Pancreas (tissue), 10 donors: ENCODE results near the gene DMC1. TPM values are rescaled to one million over a fixed set of nuclear protein-coding genes. Genes with fewer than 3 reads are reported as not detected.

Experiments used
- ATAC-seq, 4 donors: fragments of 200-7000 bp; cut with Tn5 transposase; one replicate each; pipeline versions ENCODE4 v1.8.0 to v1.9.1; 2020; ENCODE audit warnings: mild to moderate bottlenecking in 4 of 4, moderate library complexity in 4 of 4
- DNase-seq, 6 donors: peaks; one replicate each; pipeline ENCODE4 v3.0.0-alpha.2; 2020
- FAIRE-seq: peaks from 2 replicates; lab custom pipeline; 2012; peaks lifted over from hg19 to GRCh38; lab: Jason Lieb, UNC
- H3K27ac ChIP-seq, 4 donors: fragments of 200-600 bp; sonication (generic); 1 replicate in 3 of 4; 2 replicates in 1 of 4; pipeline versions ENCODE4 v1.5.0 to v1.8.0; 2020
- H3K27me3 ChIP-seq, 4 donors: fragments of 200-600 bp; one replicate each; pipeline ENCODE4 v1.8.0; 2021
- H3K36me3 ChIP-seq, 3 donors: fragments of 200-600 bp; sonication (generic) in 1 of 3; one replicate each; pipeline versions ENCODE4 v1.5.0 to v1.8.0; 2020 to 2021
- H3K4me1 ChIP-seq, 3 donors: fragments of 200-600 bp; one replicate each; pipeline ENCODE4 v1.8.0; 2021
- H3K4me3 ChIP-seq, 4 donors: fragments of 200-600 bp; sonication (generic) in 2 of 4; one replicate each; pipeline versions ENCODE4 v1.5.0 to v1.8.0; 2020 to 2021
- H3K9me3 ChIP-seq, 4 donors: fragments of 200-600 bp; one replicate each; pipeline ENCODE4 v1.8.0; 2021
- CTCF ChIP-seq, 4 donors: fragments of 200-600 bp; sonication (generic) in 3 of 4; IDR thresholded peaks; one replicate each; pipeline versions ENCODE4 v1.5.0 to v1.8.0; 2021; ENCODE audit warnings: antibody characterized with exemption in 4 of 4
- WGBS, 2 donors: extraction: QIAGEN DNeasy Blood & Tissue Kit; methylation state at CpG; one replicate each; pipeline ENCODE4 v1.1.7; 2013; 5-methylcytosine and 5-hydroxymethylcytosine counted together
- intact Hi-C, 3 donors: fragments of 100-400 bp; cut with DNase I; formaldehyde crosslinking; loops; one replicate each; pipeline versions ENCODE4 v1.11.1 to v1.14.2; 2022
- polyA plus RNA-seq, 2 donors: library from polyadenylated mRNA; stranded (reverse); fragments of 200-250 nt; gene quantifications; one replicate each; pipeline ENCODE4 v1.2.3, GENCODE V29; 2013
- total RNA-seq, 6 donors: library from RNA; stranded (reverse); fragmentation: NEBNext Ultra II Directional in 4 of 6; extraction: Animal tissue kit (Norgen Biotek cat#: 25700) in 4 of 6; gene quantifications; one replicate each; pipeline versions ENCODE4 v1.2.1 to v1.2.4, GENCODE V29; 2021 to 2023
- donor health status: healthy with polysubstance abuse.
- donor health status: DM: no; HTN: no; CAD: no; lungs with moderate emphysema.
- donor health status: DM: no; HTN: no; CAD: no.
- donor health status: control.
- donor health status: control.
- donor health status: Bipolar disorder and iron deficiency.
- donor health status: DM: yes; HTN: yes; CAD: no.
- donor health status: DM: no; HTN: no; CAD: no.
- donor health status: DM: no; HTN: no; CAD: no.
- donor health status: DM: yes; HTN: yes; CAD: no.

The DMC1 gene
- total and polyA plus RNA-seq, 8 donors: 0.14 to 0.28 (median 0.22) TPM; not detected in 4

- no peak overlapping the region for H3K27ac ChIP-seq
- no peak overlapping the region for H3K4me3 ChIP-seq
- H3K36me3 ChIP-seq: no peaks in the 10 kb centered on the region
- H3K4me1 ChIP-seq: no peaks in the 10 kb centered on the region
- TF ChIP-seq CTCF (IDR thresholded peaks at IDR 0.05): no peak
- no peaks in the 10 kb centered on the region for H3K9me3 ChIP-seq
- ATAC-seq (peak in 2 of 4 donors; percentile 66 to 69), DNase-seq (no peak), FAIRE-seq (no peak)
- WGBS, 2 donors: 81 to 82% methylated on average over 1 of the region's 1 CpG
- intact Hi-C loops: no loop called here
- H3K27me3 ChIP-seq: no peaks in the 10 kb centered on the region
Observed at GRCh38 chr22:38513063-38513462, 56.9 kb downstream of the DMC1 start.

GRCh38 chr22:38510416-38510970 lies 59.5 kb downstream of the DMC1 start:
- intact Hi-C loops: no loop called here
- DNase-seq (no peak), FAIRE-seq (no peak), ATAC-seq (no peak)
- H3K9me3 ChIP-seq: no peaks in the 10 kb centered on the region
- 90 to 93% methylated on average over 5 of the region's 5 CpGs for WGBS, 2 donors
- H3K27ac ChIP-seq: no peak overlapping the region
- no peak overlapping the region for H3K4me3 ChIP-seq
- TF ChIP-seq CTCF (IDR thresholded peaks at IDR 0.05): no peak
- no peaks in the 10 kb centered on the region for H3K36me3 ChIP-seq
- no peaks in the 10 kb centered on the region for H3K4me1 ChIP-seq
- H3K27me3 ChIP-seq: no peaks in the 10 kb centered on the region

GRCh38 chr22:38506118-38506962 lies 63.6 kb downstream of the DMC1 start, which contains the start of gene DDX17:
DDX17 (minus strand) TSS chr22:38506311.
- FAIRE-seq (peak; percentile 95), ATAC-seq (peak; percentile 83 to 92 (median 86)), DNase-seq (peak; percentile 93 to 97 (median 95))
- peaks cover 0 to 3% (median 3%) of the 10 kb centered on the region in 3 donors for H3K36me3 ChIP-seq
- intact Hi-C loops: no loop called here
- no peak for TF ChIP-seq CTCF (IDR thresholded peaks at IDR 0.05)
- peak within 1 kb of the TSS; percentile 62 to 74 (median 70) for H3K4me3 ChIP-seq
- WGBS, 2 donors: 0 to 1% methylated on average over 82 to 83 of the region's 83 CpGs
- H3K27me3 ChIP-seq: no peaks in the 10 kb centered on the region
- H3K4me1 ChIP-seq: peaks cover 21 to 28% (median 26%) of the 10 kb centered on the region in 3 donors
- no peaks in the 10 kb centered on the region for H3K9me3 ChIP-seq
- H3K27ac ChIP-seq: peak within 1 kb of the TSS; percentile 98 to 100 (median 99)

GRCh38 chr22:38505541-38506117 lies 64.4 kb downstream of the DMC1 start:
- DNase-seq: peak; percentile 78 to 91 (median 86)
- WGBS, 2 donors: 1% methylated on average over 57 to 69 of the region's 69 CpGs
- FAIRE-seq: no peak
- Histone ChIP-seq H3K4me1 (peaks cover 21 to 29% (median 29%) of the 10 kb centered on the region in 3 donors), H3K36me3 (peaks cover 0 to 8% (median 3%) of the 10 kb centered on the region in 3 donors), H3K27ac (peak overlapping the region; percentile 98 to 100 (median 99)), H3K27me3 (no peaks in the 10 kb centered on the region), H3K4me3 (peak overlapping the region; percentile 62 to 74 (median 70)), H3K9me3 (no peaks in the 10 kb centered on the region)
- ATAC-seq: peak; percentile 72 to 81 (median 78)
- no peak for TF ChIP-seq CTCF (IDR thresholded peaks at IDR 0.05)
- intact Hi-C loops: no loop called here
